ENCODE results near the gene BSG.

Gene BSG

GRCh38 chr19:572140-572742 is at the start of gene BSG:
TSS of gene BSG (plus strand) at chr19:572596. CDS start at chr19:572635, 39 bp downstream.
- no peak for TF ChIP-seq CTCF (IDR thresholded peaks at IDR 0.05; ENCODE audit: low read length, missing control alignments)
- DNase-seq (ENCODE audit: low read depth) = peak; percentile 98
- H3K4me3 ChIP-seq (replicated peaks; ENCODE audit: low read depth, low read length) = peak within 1 kb of the TSS; percentile 89

GRCh38 chr19:522726-523125 is 49.7 kb upstream of the BSG start:
- no peak overlapping the region for H3K4me3 ChIP-seq (replicated peaks; ENCODE audit: low read depth, low read length)
- no peak for DNase-seq (ENCODE audit: low read depth)
- TF ChIP-seq CTCF (IDR thresholded peaks at IDR 0.05; ENCODE audit: low read length, missing control alignments) = no peak

GRCh38 chr19:524062-524674 is 48.2 kb upstream of the BSG start:
- DNase-seq (ENCODE audit: low read depth) = no peak
- H3K4me3 ChIP-seq (replicated peaks; ENCODE audit: low read depth, low read length) = no peak overlapping the region
- TF ChIP-seq CTCF (IDR thresholded peaks at IDR 0.05; ENCODE audit: low read length, missing control alignments) = no peak

- no peak for DNase-seq (ENCODE audit: low read depth)
- no peak for TF ChIP-seq CTCF (IDR thresholded peaks at IDR 0.05; ENCODE audit: low read length, missing control alignments)
- no peak overlapping the region for H3K4me3 ChIP-seq (replicated peaks; ENCODE audit: low read depth, low read length)
Observed at GRCh38 chr19:525029-525428, 47.4 kb upstream of the BSG start.

- DNase-seq (ENCODE audit: low read depth) = no peak
- TF ChIP-seq CTCF (IDR thresholded peaks at IDR 0.05; ENCODE audit: low read length, missing control alignments) = no peak
- no peak overlapping the region for H3K4me3 ChIP-seq (replicated peaks; ENCODE audit: low read depth, low read length)
Observed at GRCh38 chr19:525857-526419, 46.5 kb upstream of the BSG start.

GRCh38 chr19:530134-531008 is 42.0 kb upstream of the BSG start:
- H3K4me3 ChIP-seq (replicated peaks; ENCODE audit: low read depth, low read length) = peak overlapping the region; percentile 66
- TF ChIP-seq CTCF (IDR thresholded peaks at IDR 0.05; ENCODE audit: low read length, missing control alignments) = no peak

More at GRCh38 chr19:530134-531008, 42.0 kb upstream of the BSG start:
- DNase-seq (ENCODE audit: low read depth) = no peak
